Activated T-helper 1 cell treated with anti-CD3 and anti-CD28 coated beads, Interleukin-2, amount 50 U/mL, for 16 hours (primary cell): ENCODE data around the gene ACOT8.
"Not testable (repeated sequence)": the region's sequence is repeated elsewhere in the genome, so short reads cannot be mapped to it uniquely, and the experiment has no call there.

Experiments
- DNase-seq, 2 donors: peaks; one replicate each; pipeline ENCODE4 v3.0.0-alpha.2; 2020; ENCODE audit warnings: low read depth in 1 of 2, low spot score in 1 of 2

The ACOT8 gene

GRCh38 chr20:45857114-45857881 is at the start of gene ACOT8, which contains the start of gene ZSWIM3:
Gene ACOT8 (minus strand): TSS chr20:45857392. CDS start chr20:45857315, 77 bp downstream.
Gene ZSWIM3 (plus strand): TSS chr20:45857614. CDS start chr20:45857826, 212 bp downstream.
- DNase-seq = peak; percentile 70 to 84

GRCh38 chr20:45905505-45906079 is 48.4 kb upstream of the ACOT8 start:
- DNase-seq = no peak

GRCh38 chr20:45904583-45905504 is 47.7 kb upstream of the ACOT8 start:
- no peak for DNase-seq

GRCh38 chr20:45902199-45902701 is 45.1 kb upstream of the ACOT8 start:
- no peak for DNase-seq

- not testable (repeated sequence) for DNase-seq
Measured at GRCh38 chr20:45901332-45901731, 44.1 kb upstream of the ACOT8 start.

GRCh38 chr20:45899046-45899835 is 42.0 kb upstream of the ACOT8 start:
- no peak for DNase-seq

- no peak for DNase-seq
Measured at GRCh38 chr20:45898285-45898684, 41.1 kb upstream of the ACOT8 start.

- no peak for DNase-seq
Measured at GRCh38 chr20:45897692-45898091, 40.5 kb upstream of the ACOT8 start.

- DNase-seq = no peak
Measured at GRCh38 chr20:45897289-45897688, 40.1 kb upstream of the ACOT8 start.

- no peak for DNase-seq
Measured at GRCh38 chr20:45896641-45897161, 39.5 kb upstream of the ACOT8 start.

- no peak for DNase-seq
Measured at GRCh38 chr20:45894797-45895196, 37.6 kb upstream of the ACOT8 start.

GRCh38 chr20:45893831-45894230 is 36.6 kb upstream of the ACOT8 start:
- DNase-seq = no peak

- DNase-seq = no peak
Measured at GRCh38 chr20:45892828-45893500, 35.8 kb upstream of the ACOT8 start.

- DNase-seq = no peak
Measured at GRCh38 chr20:45892049-45892825, 35.0 kb upstream of the ACOT8 start.

GRCh38 chr20:45890985-45891983 is 34.1 kb upstream of the ACOT8 start, which contains the start of the genes CTSA and NEURL2:
Gene CTSA (plus strand): TSS chr20:45891335. CDS start chr20:45891569, 234 bp downstream.
Gene NEURL2 (minus strand): TSS chr20:45891208. CDS start chr20:45890991, 217 bp downstream.
- DNase-seq = peak; percentile 56 to 77

GRCh38 chr20:45890077-45890984 is 33.1 kb upstream of the ACOT8 start:
- no peak for DNase-seq
